ENCODE data around the gene ROPN1.
A peak's percentile ranks its signal among the peaks of the same experiment; 100 is the strongest.
"Not testable (repeated sequence)": the region's sequence is repeated elsewhere in the genome, so short reads cannot be mapped to it uniquely, and the experiment has no call there.

ROPN1 gene

DNA sequence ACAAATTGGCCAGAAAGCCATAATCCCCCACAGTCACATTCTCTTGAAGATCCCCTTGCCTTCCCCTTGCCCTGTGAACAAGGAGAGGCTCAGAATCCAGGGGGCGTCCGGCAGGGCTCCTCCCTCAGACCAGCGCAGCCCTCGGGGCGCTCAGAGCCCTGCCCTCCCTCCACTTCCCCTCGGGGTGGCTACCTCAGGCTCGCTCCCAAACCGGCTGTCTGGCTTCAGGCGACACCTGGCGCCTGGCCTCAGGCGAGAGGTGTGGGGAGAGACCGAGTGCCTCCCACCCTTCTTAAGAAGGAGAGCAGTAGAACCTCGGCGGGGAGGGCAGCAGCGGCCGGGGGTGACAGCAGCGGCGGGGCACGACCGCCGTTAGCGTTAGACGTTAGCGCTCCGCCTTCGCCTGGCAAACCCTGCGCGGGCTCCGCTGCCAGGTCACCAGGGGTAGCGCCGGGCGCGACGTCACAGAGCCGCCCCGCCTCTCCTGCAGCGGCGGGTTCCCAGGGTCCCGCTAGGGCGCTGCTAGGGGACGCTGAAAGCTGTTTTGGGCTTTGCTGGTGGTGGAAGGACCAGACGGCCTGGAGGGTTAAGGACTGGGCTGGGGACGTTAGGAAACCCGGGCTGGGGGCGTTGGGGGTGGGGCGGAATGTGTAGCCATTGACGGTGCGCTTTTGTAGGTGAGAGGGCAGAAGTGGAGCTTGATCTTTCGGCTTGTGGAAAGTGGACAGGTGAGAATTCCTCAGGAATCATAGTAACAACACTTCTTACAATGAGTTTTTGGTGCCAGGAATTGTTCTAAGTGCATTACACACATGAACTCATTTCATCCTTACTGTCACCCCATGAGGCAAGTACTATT is at the start of gene ROPN1:
TSS of gene ROPN1 (minus strand) at position 395 of the 859 bp plus-strand sequence. CDS start 11,643 bp downstream, outside the sequence.
- peak; percentile 95 for FAIRE-seq

DNA sequence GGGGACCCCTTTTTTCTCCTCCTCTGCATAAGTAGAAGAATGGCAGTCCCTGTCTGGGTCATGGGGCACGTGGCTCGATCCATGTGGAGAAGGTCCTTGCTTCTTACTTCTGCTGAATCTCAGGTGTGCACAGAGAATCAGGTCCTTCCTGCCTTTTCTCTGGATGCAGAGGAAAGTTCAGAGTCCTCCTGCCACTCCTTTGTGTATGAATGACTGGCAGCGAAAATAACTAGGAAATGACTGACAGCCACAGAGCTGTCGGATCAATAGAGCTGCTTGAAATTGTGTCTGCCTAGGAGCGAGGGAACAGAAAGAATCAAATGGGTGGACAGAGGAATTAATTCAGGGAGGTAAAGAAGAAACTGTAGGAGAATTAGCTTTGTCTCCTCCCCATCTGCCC is 49.6 kb upstream of the ROPN1 start:
- no peak for FAIRE-seq

DNA sequence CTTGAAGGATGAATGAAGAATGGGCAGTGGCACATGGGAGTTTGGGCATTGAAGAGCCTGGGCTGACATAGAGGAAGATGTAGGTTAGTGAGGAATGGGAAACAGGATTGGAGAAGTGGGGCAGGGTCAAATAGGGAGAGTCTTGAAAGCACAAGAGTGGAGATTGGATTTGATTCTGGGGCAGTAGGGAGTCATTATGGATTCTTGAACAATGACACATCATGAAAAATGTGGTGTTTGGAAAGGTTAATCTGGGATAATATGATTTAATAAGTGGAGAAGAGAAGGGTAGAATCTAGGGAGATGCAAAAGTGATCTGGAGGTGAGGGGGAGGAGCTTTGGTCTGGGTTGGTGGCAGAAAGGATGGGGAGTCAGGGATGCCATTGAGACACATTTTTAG is 45.4 kb upstream of the ROPN1 start:
- no peak for FAIRE-seq

DNA sequence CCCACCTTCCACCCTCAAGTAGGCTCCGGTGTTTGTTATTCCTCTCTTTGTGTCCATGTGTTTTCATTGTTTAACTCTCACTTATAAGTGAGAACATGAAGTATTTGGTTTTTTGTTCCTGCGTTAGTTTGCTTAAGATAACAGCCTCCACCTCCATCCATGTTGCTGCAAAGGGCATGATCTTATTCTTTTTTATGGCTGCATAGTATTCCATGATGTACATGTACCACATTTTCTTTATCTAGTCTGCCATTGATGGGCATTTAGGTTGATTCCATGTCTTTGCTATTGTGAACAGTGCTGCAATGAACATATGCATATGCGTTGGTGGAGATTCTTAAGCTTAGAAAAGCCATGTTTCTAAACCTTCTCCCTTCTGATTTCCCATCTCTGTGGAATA is 44.3 kb upstream of the ROPN1 start:
- FAIRE-seq, result not testable (repeated sequence)

DNA sequence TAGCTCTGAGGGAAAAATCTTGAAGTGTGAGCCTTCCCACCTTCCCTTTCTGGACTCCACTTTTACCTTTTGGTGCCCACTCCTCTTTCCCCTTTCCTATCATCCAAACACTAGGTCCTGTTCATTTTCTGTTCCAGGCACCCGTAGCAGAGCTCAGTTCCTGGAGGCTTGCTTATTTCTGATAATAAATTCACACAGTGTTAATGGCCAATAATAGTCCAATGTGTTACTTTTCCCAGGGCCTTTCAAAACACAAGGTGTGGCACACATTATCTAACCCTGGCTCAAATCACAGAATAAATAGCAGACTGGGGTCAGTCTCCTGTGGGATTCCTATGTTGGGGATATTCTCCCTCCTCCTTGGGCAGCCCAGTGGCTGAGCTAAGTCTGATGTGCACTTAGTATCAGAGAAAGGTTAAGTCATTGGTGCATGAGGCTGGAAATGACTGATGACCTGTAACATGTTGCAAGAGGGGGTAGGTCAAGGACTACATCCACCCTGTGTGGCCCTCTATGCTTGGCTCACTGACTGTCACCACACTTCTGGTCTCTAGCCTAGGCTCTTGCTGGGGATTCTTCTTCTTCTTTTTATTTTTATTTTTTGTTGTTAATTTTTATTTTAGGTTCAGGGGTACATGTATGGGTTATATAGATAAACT is 43.7 kb upstream of the ROPN1 start:
- FAIRE-seq, result no peak

DNA sequence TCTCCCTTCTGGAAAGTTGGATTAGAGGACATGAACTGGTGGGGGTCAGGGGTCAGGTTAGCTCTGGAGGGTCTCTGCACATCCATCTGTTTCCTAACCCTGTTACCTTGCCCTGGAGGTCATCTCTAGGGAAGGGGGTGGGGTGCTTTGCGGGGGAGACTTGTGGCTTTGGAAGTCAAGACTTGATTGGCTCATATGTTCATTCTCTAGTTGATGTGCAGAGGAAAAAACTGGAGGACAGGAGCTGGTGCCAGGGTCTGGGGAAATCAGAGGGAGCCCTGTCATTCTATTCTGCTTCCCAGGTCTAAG is 42.9 kb upstream of the ROPN1 start:
- no peak for FAIRE-seq

DNA sequence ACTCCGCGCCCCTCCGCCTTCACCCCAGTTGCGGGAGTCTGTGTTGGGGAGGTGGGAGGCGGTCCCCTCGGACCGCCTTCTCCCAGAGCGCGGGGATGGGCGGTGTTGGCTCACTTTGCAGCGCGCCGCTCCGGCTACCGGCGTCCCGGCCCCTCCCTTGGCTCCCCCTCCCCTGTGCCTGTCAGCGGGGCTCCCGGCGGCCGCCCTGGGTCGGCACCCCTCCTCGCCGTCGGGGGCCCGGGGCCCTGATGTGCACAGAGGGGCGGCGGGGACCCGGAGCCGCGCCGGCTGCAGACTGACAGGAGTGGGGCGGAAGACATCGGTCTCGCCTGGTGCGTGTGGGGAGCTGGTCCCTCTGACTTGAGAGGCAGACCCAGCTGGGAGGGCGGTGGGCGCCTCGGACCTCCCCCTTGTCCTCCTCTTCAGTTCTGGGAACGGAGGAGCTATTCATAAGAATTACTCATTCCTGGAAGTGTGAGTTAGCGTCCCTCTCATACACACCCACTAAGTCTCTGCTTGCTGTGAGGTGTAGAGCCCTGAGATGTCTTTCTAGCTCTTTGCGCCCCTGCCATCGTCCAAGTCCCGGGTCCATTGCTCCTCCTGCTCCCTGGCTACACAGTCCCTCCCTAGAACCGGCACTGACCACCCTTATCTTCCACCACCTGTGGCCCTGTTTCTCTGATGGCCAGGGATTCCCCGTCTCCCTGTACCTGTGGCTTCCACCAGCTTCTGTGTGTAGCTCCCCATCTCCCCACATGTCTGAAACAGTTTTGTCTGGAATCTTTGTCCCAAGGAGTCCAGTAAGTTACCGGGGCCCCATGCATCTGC is 42.3 kb upstream of the ROPN1 start:
- FAIRE-seq, result no peak

DNA sequence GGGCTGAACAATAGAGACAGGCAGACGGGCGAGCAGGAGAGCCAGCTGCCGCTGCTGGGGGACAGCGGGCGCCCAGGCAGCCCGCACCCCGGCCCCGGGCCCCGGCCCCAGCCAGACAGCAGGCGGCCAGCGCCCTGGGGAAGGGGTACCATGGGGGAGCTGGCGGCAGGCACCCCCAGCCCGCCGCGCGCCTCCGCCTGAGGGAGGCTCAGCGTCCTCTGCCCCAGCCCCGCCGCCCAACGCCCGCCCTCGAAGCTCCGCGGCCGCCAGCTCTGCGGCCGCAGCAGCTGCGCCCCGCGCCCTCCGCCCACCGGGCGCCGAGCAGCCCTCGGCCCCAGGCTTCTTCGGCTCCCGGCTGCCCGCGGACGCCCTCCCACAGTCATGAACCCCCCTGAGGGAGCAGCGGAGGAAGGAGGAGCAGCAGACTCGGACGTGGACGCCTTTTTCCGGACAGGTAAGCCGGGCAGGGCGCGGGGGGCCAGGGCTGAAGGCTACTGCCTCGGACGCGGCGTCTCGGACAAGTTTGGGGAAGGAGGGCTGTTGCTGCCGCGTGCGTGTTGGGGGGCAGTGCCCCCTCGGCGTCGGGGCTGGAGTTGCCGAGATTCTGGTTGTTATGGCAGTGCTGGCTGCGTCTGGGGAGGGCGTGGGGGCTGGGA is 41.6 kb upstream of the ROPN1 start, which contains the start of gene KALRN:
TSS of gene KALRN (plus strand) at position 10 of the 656 bp plus-strand sequence.
- FAIRE-seq, result no peak

DNA sequence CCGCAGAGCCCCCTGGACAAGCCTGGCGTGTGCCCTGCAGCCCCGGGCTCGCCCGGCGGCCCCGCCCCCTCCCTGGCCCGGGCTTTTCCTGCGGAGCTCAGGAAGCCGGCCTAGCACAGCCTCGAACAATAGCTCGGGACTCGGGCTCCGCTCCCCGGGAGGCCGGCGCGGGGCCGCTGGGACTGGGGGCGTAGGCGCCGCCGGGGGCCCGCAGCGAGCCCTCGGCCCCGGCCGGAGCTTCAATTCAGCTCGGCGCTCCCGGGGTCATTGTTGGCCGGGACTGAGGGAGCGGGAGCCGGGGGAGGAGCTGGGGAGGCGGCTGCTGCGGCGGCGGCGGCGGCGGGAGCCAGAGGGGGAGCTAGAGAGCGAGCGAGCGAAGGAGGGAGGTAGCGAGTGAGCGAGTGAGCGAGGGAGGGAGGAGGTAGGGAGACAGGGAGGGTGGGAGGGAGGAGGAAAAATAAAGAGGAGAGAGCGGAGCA is 41.0 kb upstream of the ROPN1 start:
- no peak for FAIRE-seq

DNA sequence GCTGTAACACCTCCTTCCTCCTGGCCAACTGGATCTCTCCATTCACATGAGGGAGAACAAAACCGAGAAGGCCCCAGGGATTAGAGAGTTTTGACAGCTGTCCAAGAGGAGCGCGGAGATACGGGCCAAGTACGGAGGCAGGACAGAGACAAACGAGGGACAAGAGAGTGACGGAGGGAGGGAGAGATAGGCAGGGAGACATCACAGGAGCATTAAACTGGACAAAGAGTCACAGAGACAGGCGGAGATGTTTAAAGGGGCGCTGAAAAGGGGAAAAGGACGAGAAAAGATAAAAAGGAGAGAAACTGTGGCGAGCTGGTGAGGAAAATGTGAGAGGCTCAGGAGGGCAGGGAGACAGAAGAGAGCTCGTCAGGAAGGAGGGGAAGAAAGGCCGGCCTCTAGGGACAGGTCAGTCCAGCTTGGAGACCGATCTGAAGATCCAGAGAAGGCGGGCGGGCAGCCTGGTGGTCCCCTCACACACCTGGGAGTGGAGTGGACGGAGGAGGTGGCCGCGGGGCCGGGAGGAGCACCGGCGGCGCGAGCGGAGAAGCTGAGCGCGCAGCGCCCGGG is 40.5 kb upstream of the ROPN1 start:
- FAIRE-seq, result no peak

DNA sequence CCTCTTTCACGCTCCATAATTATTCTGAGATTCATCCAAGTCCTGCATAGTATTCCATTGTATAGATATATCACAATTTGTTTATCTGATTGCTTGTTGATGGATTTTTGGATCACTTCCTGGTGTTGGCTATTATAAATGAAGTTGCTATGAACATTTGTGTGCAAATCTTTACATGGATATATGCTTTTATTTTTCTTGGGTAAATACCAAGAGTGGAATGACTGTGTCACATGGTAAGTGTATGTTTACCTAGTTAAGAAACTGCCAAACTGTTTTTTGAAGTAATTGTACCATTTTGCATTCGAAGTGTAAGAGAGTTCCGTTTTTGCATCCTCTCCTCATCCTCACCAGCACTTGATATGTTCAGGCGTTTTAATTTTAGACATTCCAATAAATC is 34.6 kb upstream of the ROPN1 start:
- FAIRE-seq, result no peak

DNA sequence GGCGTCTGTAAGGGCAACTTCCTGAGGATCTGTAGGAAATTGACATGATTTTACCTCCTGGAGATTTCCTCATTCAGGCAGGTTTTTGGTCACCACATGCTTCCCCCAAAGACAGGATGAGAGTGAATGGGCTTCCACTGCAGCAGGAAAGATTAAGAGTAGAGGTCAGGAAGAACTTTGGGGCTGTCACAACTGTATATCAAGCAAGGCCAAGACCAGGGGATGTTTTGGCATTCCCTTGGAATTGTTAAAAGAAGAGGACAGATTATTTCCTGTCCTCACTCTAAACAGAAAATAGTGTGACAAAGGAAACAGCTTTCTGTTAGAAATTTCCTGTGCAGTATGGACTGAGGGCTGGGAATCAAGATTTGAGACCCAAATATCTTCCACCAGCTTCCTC is 31.6 kb upstream of the ROPN1 start:
- FAIRE-seq, result not testable (repeated sequence)

DNA sequence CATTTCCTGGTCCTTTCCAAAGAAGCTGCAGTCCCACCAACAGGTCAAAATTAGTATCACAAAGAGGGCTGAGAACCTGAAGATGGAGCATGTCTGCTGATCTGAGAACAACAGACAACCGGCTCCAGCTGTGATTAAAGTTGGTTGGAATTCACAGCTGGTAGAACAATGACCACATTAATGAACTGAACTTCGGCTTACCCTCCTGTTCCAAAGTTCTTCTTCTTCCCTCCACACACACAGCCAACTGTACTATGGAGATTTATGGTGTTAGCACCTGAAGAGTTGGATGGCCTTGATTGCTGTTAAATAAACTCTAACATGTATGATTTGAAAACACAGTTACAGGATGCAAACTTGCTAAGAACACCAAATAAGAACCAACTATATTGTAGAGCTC is 27.4 kb upstream of the ROPN1 start:
- no peak for FAIRE-seq

DNA sequence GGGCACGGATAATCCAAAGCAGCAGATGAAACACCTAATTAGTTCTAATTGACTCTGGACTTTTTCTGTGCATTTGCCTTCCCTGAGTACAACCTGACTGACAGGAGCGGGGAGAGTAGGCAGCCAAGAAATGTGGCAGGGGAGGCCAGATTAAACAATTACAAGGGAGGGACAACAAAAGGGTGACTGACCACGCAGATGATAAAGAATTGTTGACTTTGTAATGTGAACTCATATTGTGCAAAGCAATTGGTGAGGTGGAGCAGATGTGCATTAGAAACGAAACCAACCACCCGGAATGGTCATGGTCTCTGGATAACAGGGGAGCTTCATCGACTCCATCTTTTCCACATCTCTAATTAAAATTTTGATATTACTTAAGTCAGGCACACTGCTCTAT is 25.6 kb upstream of the ROPN1 start:
- not testable (repeated sequence) for FAIRE-seq

DNA sequence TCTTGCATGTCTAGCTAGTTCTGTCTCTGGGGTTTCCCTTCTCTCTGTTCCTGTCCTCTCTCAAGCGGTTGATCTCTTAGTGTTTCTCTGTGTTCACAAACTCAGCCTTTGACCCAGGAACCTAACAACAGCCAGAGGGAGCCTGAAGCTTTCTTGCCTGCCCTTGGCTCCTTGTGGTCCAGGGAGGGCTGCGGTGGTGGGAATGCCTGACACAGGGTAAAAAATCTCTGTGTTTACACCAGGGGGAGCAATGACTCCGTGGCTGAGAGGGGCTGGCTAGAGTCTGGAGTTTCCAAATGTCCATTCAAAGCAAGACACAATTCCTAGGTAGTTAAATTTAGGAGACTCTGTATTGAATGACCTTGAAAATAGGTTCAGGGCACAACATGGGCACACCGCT is 24.6 kb upstream of the ROPN1 start:
- not testable (repeated sequence) for FAIRE-seq

DNA sequence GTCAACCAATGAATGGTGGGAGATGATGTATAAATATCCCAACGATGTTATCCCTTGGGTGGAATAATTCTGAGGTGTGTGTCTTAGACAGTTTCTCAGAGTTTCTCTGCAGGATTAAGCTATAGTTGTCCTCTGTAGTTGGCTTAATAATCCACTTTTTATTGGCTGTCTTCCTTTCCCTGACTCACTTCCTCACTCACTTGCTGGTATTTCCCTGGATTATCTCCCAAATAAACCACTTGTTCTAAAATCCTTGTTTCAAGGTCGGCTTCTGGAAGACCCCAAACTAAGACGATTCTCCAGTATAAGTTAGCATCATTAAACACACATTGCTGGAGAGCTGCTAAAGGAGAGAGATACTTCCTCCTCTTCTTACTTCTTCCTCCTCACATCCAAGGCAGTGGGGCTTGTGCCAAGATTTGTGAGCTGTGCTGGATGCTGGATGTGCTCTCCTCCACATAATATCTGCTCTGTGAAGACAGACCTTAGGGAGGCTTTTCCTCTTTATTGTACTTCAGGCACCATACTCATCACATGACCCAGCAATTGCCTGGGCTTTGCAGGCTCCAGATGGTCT is 22.5 kb upstream of the ROPN1 start:
- no peak for FAIRE-seq

DNA sequence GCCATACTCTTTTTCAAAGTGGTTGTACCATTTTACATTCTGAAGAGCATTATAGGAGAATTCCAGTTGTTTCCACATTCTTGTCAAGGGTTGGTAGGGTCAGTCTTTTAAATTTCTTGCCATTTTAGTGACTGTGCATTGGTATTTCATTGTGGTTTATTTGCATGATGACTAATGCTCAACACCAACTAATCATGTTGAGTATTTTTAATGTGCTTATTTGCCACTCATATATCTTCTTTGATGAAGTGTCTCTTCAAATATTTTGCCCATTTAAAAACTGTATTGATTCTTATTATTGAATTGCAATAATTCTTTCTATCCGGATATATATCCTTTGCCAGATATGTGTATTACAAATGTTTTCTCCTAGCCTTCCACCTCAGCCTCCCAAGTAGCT is 16.4 kb upstream of the ROPN1 start:
- FAIRE-seq, result not testable (repeated sequence)

DNA sequence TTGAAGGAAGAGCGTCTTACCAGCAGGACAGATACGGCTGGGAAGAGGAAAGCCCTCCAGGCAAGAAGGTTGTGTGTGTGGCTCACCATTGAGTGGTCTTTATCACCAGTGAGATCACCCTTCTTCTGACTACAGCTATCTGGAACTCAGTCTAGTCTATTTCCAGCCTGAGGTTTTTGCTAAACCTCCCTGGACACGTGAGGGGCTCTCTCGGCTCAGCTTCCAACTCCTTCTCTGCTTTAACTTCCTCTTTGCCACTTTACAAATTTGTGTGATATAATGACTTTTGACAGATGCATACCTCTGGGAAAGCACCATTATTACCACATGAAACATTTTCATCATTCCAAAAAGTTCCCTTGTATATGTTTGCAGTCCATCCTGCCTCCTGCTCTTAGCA is 15.3 kb upstream of the ROPN1 start:
- FAIRE-seq, result no peak

DNA sequence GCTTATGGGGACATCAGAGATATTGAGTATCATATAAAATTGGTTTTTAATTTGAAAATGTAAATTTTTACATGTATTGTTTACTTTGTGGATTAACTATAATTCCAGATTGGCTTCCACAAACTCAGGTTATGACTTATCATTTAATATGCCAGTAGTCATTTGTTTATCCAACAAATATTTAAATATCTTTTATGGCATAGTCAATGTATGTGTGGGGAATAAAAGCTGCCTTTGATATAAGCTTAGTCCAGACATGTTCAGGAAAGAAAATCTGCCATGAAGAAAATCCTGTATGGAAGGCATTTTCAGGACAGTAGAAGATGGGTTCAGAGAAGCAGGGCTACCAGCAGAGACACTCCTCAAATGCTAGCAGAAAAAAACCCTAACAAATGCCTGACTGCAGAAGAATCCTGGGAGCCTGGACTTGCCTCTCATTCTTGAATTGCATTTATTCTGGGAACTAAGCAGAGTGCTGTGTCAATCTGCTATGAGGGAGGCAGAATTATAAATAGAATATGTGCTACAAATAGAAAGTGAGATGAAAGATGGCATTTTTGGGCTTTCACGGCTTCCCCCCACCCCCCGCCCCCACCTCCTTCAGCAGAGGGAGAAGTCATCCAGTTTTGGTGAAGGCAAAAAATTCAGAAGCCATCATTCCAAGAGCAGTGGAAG is 10.6 kb upstream of the ROPN1 start:
- FAIRE-seq, result not testable (repeated sequence)

DNA sequence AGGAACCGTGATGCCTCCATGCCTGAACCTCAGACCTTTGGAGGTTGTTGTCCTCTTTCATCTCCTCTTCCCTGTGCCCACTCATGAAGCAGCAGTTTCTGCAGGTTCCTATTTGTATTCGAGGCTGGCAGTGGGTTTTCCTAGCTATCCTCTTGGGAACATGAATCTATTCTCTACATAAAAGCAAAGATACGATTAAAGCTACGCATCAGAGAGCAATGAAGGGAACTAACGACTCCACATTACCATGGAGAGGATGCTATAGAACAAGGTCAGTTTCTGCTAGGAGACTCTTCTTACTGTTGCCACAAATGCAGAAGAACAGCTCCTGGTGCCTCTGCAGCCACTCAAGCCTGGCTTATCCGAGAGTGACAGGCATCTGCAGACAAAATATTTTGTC is 9.4 kb upstream of the ROPN1 start:
- not testable (repeated sequence) for FAIRE-seq

DNA sequence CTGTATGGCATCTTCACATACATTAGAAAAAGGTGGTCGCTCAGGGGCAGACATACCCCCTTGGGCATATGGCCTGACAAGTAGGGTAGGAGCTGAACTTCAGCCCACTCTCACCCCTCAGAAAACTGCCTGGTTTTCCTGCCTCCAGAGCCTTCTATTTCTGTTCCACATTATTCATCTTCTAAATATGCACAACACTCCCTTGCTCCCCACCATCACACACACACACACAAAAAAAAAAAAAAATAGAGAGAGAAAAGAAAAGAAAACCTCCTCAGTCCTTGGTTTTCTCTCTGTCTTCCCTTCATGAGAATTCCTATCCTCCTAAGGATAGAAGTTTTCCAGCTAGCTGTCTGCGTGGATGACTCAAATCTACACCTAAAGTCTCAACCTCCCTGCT is 5.6 kb upstream of the ROPN1 start:
- FAIRE-seq, result no peak

DNA sequence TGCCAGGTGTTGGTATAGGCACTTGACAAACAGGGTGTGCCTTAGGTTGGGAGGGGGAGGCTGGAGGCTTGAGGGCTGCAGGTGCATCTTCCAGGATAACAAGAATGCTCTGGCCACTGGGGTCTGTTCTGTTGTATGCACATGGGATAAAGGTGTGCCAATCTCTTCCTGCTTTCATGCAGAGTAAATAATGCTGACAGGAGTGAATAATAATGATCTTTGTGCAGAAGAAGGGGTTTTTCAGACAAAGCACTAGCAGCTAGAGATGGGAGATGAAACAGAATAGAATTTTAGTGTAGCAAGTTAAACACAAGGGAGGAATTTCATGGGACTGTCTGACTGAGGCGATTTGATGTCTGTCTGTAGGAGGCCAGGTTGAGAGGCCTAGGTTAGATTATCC is 1.9 kb upstream of the ROPN1 start:
- no peak for FAIRE-seq

Data from islet of Langerhans (tissue), 1 donor.